HG03558 (cell line): ENCODE results near the gene TFPI2.
"Not testable (repeated sequence)": the region's sequence is repeated elsewhere in the genome, so short reads cannot be mapped to it uniquely, and the experiment has no call there.

Source experiments
- ATAC-seq: cut with Tn5 transposase; IDR thresholded peaks from one replicate; pipeline ENCODE4 v1.9.1; 2021; ENCODE audit warnings: moderate number of reproducible peaks; ENCODE audit not compliant: unreplicated experiment; ENCODE audit errors: extremely low read depth

The TFPI2 gene, protein sequence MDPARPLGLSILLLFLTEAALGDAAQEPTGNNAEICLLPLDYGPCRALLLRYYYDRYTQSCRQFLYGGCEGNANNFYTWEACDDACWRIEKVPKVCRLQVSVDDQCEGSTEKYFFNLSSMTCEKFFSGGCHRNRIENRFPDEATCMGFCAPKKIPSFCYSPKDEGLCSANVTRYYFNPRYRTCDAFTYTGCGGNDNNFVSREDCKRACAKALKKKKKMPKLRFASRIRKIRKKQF

GRCh38 chr7:93890464-93891068 is at the start of gene TFPI2:
TFPI2 (minus strand) TSS chr7:93890753; CDS start chr7:93890678, 75 bp downstream.
- ATAC-seq, result no peak

DNA sequence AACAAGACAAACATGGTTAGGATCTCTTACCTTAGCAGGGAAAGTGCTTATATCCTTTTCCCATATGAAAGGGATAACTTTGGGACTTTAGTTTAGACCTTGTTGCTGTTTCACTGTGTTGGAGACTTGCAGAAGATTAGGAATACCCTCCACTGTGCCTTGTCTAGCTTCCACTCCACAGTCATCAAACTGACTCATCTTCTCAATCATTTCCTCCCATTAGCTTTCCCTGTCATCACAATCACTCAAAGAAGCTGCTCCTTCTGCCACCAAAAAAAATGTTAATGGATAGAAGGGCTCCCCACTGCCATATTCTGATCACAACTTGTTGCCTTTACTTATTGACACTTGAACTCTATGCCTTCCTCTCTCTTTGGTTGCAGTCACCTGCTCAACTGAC is 47.7 kb upstream of the TFPI2 start:
- no peak for ATAC-seq

DNA sequence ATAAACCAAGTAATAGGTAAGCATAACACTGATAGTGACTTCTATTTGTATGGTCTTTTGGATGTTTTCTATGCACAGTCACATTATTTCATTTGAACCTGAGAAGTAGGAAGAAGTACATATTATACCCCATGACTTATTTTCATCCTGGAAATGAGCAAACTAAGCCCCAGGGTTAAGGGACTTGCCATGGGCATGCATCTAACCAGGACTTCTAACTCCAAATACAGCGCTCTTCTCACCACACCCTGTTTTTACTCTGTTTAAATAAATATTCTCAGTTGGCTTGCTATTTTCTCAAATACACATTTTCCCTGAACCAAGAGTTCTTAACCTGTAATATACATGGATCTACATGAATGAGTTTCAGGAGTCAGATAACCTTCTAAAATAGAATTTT is 47.3 kb upstream of the TFPI2 start:
- ATAC-seq, result no peak

GRCh38 chr7:93935102-93935501 is 44.5 kb upstream of the TFPI2 start:
- no peak for ATAC-seq

DNA sequence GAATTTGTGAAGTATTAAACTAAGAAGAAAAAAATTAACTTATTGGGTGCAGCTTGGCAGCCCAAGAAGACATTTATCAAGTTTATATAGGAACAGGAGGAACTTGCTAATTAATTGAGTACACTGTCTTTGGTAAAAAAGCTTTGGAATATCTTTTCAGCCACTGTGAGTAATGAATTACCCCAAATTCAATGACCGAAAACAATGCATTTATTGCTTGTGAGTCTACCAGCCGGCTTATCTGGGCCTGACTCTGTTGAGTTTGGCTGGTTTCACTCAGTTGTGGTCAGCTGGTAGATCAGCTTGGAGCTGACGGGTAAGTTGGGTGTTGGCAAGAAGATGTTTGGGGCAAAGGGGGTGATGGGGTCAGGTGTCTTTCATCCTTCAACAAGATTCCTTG is 42.6 kb upstream of the TFPI2 start:
- no peak for ATAC-seq

DNA sequence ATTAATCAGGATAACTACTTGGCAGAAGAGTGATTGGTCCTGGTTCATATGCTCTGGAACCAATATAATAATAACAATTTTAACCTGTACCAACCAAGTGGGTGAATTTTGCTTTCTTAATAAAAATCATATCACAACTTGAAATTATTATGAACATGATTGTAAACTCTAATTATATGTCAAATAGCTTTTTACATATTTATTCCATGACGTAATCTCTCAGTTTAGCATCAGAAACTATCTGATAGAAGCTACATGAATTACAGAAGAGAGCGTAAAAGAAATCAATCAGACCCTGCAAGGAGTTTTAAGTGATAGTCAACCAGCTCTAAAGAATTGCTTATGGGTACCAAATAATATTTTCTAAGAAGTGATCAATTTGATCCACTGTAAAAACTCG is 41.1 kb upstream of the TFPI2 start:
- no peak for ATAC-seq

- ATAC-seq, result no peak
Observed at GRCh38 chr7:93927585-93927984, 37.0 kb upstream of the TFPI2 start.

- ATAC-seq, result no peak
Observed at GRCh38 chr7:93926800-93927199, 36.2 kb upstream of the TFPI2 start.

DNA sequence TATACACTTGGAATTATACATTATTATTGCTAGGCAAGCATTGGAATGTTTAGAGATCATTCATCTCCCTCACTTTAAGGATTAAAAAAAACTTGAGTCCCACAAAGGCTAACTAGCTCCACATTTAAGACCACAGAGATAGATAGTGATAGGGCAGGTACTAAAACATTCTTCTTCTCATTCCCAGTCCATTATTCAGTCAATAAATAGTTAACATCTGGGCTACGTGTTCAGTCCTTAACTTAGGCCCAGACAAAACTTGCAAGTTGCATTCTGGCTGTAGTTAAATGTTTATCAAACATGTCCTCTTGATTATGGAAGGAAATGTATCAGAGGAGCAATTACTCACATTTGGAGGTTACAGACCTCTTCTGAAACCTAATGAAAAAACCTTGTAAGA is 33.4 kb upstream of the TFPI2 start:
- no peak for ATAC-seq

- no peak for ATAC-seq
Observed at GRCh38 chr7:93923296-93923695, 32.7 kb upstream of the TFPI2 start.

DNA sequence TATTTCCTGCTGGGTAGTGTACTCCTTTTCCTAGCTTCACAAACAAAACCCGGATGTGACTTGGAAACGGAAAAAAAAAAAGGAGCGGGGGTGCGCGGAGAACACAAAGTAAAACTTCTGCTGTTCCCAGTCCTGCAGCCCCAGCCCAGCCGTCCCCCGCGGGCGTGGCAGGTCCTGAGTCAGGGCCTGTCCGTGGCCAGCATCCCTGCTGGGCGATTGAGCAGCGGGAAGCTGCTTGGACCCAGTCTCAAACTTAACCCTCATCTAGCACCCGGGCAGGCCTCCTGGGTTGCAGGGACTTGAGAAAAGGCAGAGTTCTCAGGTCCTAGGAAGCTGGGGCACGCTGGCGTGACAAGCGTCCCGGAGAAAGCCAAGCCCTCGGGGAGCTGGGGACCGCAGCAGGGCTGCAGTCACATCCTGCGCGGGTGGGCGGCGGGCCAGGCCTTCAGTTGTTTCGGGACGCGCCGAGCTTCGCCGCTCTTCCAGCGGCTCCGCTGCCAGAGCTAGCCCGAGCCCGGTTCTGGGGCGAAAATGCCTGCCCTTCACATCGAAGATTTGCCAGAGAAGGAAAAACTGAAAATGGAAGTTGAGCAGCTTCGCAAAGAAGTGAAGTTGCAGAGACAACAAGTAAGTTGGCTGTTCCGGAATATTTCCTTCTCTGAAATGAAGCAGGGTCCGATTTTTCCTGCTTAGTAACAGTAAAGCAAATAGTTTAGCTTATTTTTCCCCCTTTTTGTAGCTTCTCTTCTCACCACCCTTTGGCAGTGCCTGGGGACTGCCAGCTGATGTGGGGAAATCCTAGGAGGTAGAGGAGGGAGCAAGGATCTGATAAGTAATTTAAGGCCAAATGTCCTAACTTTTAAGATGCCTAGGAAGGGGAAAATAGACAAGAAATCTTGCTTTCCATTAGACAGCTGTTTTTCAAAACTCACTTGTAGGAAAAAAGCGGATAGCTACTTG is 31.3 kb upstream of the TFPI2 start, which contains the start of gene GNG11:
GNG11 (plus strand) TSS at position 129 of the 960 bp plus-strand sequence; CDS start at position 532, 403 bp downstream.
- no peak for ATAC-seq

DNA sequence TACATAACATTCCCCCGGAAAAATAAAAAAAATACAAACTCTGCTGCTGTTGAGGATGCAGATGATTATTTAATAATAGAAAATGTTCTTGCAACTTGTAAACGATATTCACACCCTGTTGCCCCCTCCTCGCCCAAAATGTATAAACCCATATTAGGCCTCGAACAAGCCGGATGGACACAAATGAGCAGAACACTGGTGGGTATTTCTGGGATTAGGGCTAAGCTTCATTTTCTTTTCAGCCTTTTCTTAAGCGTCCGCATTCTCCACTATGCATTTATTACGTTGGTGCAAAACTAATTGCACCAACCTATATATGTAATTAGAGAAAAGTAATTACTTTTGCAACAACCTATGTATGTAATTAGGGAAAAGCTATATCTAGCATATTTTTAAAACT is 30.6 kb upstream of the TFPI2 start:
- no peak for ATAC-seq

DNA sequence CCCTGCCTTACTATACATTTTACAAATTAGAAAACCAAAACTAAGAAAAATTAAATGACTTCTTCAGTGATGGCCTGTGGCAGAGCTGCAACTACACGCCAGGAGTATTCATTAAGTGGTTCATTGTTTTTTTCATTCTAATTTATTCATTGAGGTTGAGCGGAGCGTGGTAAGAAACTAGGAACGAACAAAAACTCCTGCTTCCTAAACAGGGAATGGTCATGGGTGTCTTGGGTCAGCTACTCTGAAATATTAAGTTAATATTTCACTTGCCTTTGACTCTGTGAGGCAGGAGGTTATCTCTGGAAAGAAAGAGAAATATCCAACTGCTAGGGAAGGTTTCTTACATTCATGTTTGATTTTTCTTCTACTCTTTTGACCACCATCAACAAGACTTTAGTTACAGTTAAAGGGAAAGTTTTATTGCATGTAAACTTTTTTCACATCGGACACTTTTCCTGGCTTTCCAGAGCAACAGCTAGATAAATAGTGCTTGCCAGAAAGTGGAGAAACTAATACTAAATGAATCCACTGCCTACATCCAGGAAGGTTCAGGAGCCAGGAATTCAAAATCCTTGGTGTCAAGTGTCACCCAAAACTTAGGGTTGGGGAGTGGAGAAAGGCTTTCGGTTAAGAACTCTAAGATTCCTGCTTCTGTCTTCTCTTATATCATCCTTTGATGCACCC is 30.1 kb upstream of the TFPI2 start:
- ATAC-seq, result no peak

GRCh38 chr7:93916315-93916714 is 25.8 kb upstream of the TFPI2 start:
- not testable (repeated sequence) for ATAC-seq

DNA sequence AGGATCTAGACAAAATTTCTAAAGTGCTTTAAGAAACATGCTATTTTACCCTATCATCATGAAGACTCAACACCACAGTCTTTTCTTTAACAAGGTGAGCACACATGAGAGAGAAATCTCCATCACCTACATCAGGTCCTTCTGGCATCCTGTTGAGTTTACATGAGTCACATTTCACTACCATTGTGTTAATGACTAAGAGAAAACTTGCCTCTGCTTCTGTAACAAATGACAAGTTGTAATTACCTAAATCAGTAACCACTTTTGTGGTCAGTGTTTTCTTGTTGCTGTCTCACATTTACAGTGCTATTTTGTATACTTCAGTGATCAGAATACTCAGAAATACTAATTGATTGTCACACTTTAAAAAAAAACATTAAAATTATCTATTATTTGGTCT is 25.3 kb upstream of the TFPI2 start:
- not testable (repeated sequence) for ATAC-seq

- not testable (repeated sequence) for ATAC-seq
Observed at GRCh38 chr7:93915206-93915842, 24.8 kb upstream of the TFPI2 start.

DNA sequence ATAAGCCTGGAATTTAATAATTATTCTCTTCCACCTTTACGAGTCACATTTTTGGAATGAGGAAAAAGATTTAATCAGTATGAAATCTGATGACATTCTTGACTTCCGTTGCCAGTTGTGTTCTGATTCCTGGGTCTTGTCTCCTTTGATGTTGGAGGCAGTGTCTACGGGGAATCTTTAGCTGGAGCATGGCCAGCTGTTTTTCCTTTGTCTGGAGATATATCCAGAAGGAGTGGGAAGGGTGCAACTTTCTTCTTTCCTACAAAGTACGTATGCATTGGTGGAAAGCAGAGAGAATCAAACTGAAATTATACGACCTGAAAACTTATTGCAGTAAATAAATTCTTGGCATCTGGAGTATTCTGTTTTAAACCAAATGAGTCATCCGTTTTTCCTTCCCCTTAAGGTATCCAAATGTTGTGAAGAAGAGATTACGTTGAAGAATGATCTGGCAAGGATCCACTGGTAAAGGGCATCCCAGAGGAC is 24.1 kb upstream of the TFPI2 start:
- no peak for ATAC-seq

DNA sequence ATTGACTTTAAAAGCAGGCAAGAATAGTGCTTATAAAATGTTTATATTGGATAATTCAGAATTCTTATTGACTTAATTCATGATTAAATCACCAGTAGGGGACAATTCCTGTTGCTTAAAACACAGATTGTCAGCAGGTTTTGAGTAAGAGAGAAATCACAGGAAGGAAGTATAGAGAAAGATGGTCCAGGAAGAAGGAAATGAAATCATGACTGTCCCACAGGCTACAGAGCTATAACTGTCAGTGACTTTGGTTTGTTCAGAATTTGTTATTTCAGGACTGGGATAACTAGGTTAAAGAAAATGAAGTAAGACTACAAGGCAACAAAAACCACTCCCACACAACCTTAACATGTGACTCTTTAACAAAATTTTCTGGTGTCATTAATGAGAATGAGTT is 22.6 kb upstream of the TFPI2 start:
- no peak for ATAC-seq

- ATAC-seq, result not testable (repeated sequence)
Observed at GRCh38 chr7:93911661-93912060, 21.1 kb upstream of the TFPI2 start.

DNA sequence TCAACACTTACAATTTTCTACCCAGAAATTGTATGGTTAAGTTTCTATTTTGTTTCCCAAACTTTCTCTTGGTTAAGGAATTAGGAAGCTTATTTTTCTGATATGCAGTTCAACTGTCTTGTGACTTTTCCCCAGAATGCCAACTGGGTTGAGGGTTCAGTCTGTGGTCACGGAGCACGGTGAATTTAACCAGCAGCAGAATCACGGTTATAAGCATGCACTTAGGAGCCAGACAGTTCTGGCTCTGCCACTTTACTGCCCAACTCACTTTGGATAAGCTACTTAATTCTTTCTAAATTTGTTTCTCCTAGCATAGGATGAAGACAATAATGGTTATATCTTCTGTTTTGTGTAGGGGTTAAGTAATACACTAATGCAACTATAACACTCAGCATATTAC is 20.7 kb upstream of the TFPI2 start:
- ATAC-seq, result not testable (repeated sequence)
